MM.1S (cell line): ENCODE data around the gene ZNF30.

ENCODE experiments used
- DNase-seq: peaks from one replicate; pipeline ENCODE4 v3.0.0-alpha.2; 2015
- H2AFZ ChIP-seq: fragments of 300-600 bp; sonication (generic); 2 replicates; pipeline ENCODE4 v1.6.0; 2016; ENCODE audit warnings: antibody characterized with exemption, low read length
- H3F3A ChIP-seq: fragments of 300-600 bp; sonication (generic); 2 replicates; pipeline ENCODE4 v1.6.1; 2016; ENCODE audit warnings: mild to moderate bottlenecking, antibody characterized with exemption, low read length, moderate library complexity, mixed read lengths; ENCODE audit not compliant: insufficient read depth
- H3K27ac ChIP-seq: fragments of 300-600 bp; sonication (generic); 2 replicates; pipeline ENCODE4 v1.5.1; 2016; ENCODE audit warnings: mild to moderate bottlenecking, low read length
- H3K27me3 ChIP-seq: fragments of 300-600 bp; sonication (generic); replicated peaks from 2 replicates; pipeline ENCODE4 v1.6.0; 2016; ENCODE audit warnings: low read length; ENCODE audit not compliant: insufficient read depth
- H3K36me3 ChIP-seq: fragments of 300-600 bp; sonication (generic); replicated peaks from 2 replicates; pipeline ENCODE4 v1.6.1; 2016; ENCODE audit warnings: mild to moderate bottlenecking, low read length, mixed read lengths; ENCODE audit not compliant: insufficient read depth
- H3K4me1 ChIP-seq: fragments of 300-600 bp; sonication (generic); 2 replicates; pipeline ENCODE4 v1.6.1; 2016; ENCODE audit warnings: low read length, mixed read lengths
- H3K4me2 ChIP-seq: fragments of 300-600 bp; sonication (generic); 2 replicates; pipeline ENCODE4 v1.6.0; 2016; ENCODE audit warnings: low read depth, low read length
- H3K4me3 ChIP-seq: fragments of 300-600 bp; sonication (generic); 2 replicates; pipeline ENCODE4 v1.5.1; 2016; ENCODE audit warnings: low read length, mixed read lengths
- H3K79me2 ChIP-seq: fragments of 300-600 bp; sonication (generic); 2 replicates; pipeline ENCODE4 v1.6.1; 2016; ENCODE audit warnings: mixed run types, low read length, mixed read lengths
- H3K9ac ChIP-seq: fragments of 300-600 bp; sonication (generic); 2 replicates; pipeline ENCODE4 v1.6.1; 2016; ENCODE audit warnings: low read length, mixed read lengths
- H3K9me2 ChIP-seq: fragments of 300-600 bp; sonication (generic); replicated peaks from 2 replicates; pipeline ENCODE4 v1.6.1; 2016; ENCODE audit warnings: mild to moderate bottlenecking, low read length, mixed read lengths; ENCODE audit not compliant: insufficient read depth
- H3K9me3 ChIP-seq: fragments of 300-600 bp; sonication (generic); replicated peaks from 2 replicates; pipeline ENCODE4 v1.6.1; 2016; ENCODE audit warnings: mild to moderate bottlenecking, low read length, mixed read lengths; ENCODE audit not compliant: insufficient read depth
- H4K20me1 ChIP-seq: fragments of 300-600 bp; sonication (generic); 2 replicates; pipeline ENCODE4 v1.6.1; 2016; ENCODE audit warnings: mild to moderate bottlenecking, low read length, moderate library complexity, mixed read lengths; ENCODE audit not compliant: insufficient read depth
- CTCF ChIP-seq: fragments of 300-600 bp; sonication (generic); IDR thresholded peaks from 2 replicates; pipeline ENCODE4 v1.5.1; 2016; ENCODE audit warnings: antibody characterized with exemption, low read length, mixed read lengths
- EZH2 ChIP-seq: fragments of 300-600 bp; sonication (generic); optimal IDR thresholded peaks from 2 replicates; pipeline ENCODE3; 2017; ENCODE audit warnings: low read depth, mild to moderate bottlenecking, antibody characterized with exemption, low read length, mixed read lengths
- EZH2phosphoT487 ChIP-seq: fragments of 300-600 bp; sonication (generic); IDR thresholded peaks from 2 replicates; pipeline ENCODE4 v1.6.1; 2018; ENCODE audit warnings: antibody characterized with exemption, low read length

Gene ZNF30

GRCh38 chr19:34953092-34953491 lies 26.4 kb downstream of the ZNF30 start:
- Histone ChIP-seq H2AFZ (no peak overlapping the region), H3K9me3 (no peaks in the 10 kb centered on the region), H4K20me1 (no peaks in the 10 kb centered on the region), H3K79me2 (no peaks in the 10 kb centered on the region), H3K27ac (no peak overlapping the region), H3F3A (no peaks in the 10 kb centered on the region), H3K27me3 (no peaks in the 10 kb centered on the region), H3K4me2 (no peak overlapping the region), H3K36me3 (no peaks in the 10 kb centered on the region), H3K4me3 (no peak overlapping the region), H3K9ac (no peak overlapping the region), H3K4me1 (no peaks in the 10 kb centered on the region), H3K9me2 (no peaks in the 10 kb centered on the region)
- DNase-seq, result no peak
- TF ChIP-seq EZH2, result no peak
- no peak for TF ChIP-seq CTCF
- TF ChIP-seq EZH2phosphoT487, result no peak

GRCh38 chr19:34957830-34958751 lies 31.4 kb downstream of the ZNF30 start:
- H3K4me3 ChIP-seq, result no peak overlapping the region
- no peak overlapping the region for H3K27ac ChIP-seq
- TF ChIP-seq EZH2phosphoT487, result no peak
- no peaks in the 10 kb centered on the region for H3K9me2 ChIP-seq
- no peaks in the 10 kb centered on the region for H3K36me3 ChIP-seq
- H4K20me1 ChIP-seq, result no peaks in the 10 kb centered on the region
- H3F3A ChIP-seq, result no peaks in the 10 kb centered on the region
- H3K79me2 ChIP-seq, result no peaks in the 10 kb centered on the region
- H2AFZ ChIP-seq, result no peak overlapping the region
- H3K27me3 ChIP-seq, result 0 out of 2 replicates have a peak, but pooled peaks cover 4% of the 10 kb centered on the region
- 0 out of 2 replicates have a peak, but pooled peaks cover 3% of the 10 kb centered on the region for H3K9me3 ChIP-seq
- no peak for DNase-seq
- no peaks in the 10 kb centered on the region for H3K4me1 ChIP-seq
- no peak overlapping the region for H3K9ac ChIP-seq
- H3K4me2 ChIP-seq, result no peak overlapping the region

GRCh38 chr19:34959021-34959420 lies 32.3 kb downstream of the ZNF30 start:
- Histone ChIP-seq H3K79me2 (no peaks in the 10 kb centered on the region), H4K20me1 (no peaks in the 10 kb centered on the region), H3F3A (no peaks in the 10 kb centered on the region), H3K9me2 (no peaks in the 10 kb centered on the region), H3K4me2 (no peak overlapping the region), H3K27ac (no peak overlapping the region), H3K27me3 (0 out of 2 replicates have a peak, but pooled peaks cover 4% of the 10 kb centered on the region), H3K9ac (no peak overlapping the region), H2AFZ (no peak overlapping the region), H3K9me3 (0 out of 2 replicates have a peak, but pooled peaks cover 3% of the 10 kb centered on the region), H3K4me3 (no peak overlapping the region), H3K36me3 (no peaks in the 10 kb centered on the region), H3K4me1 (no peaks in the 10 kb centered on the region)
- no peak for DNase-seq
- TF ChIP-seq CTCF, result no peak
